Heart right ventricle (tissue), 16 donors: ENCODE measurements around the gene CSKMT. TPM values are rescaled to one million over a fixed set of nuclear protein-coding genes. Genes with fewer than 3 reads are reported as not detected.

Experiments used
- ATAC-seq, 8 donors: fragments of 200-7000 bp; cut with Tn5 transposase; one replicate each; pipeline ENCODE4 v1.9.1; 2020; ENCODE audit warnings: mild to moderate bottlenecking in 8 of 8, moderate library complexity in 8 of 8, moderate number of reproducible peaks in 1 of 8
- DNase-seq, 2 donors: peaks; one replicate each; pipeline ENCODE4 v3.0.0-alpha.2; 2020
- H3K27ac ChIP-seq, 10 donors: fragments of 200-600 bp; sonication (generic) in 2 of 10; one replicate each; pipeline versions ENCODE4 v1.5.0 to v1.8.0; 2020 to 2022; ENCODE audit warnings: mild to moderate bottlenecking in 3 of 10
- H3K27me3 ChIP-seq, 7 donors: fragments of 200-600 bp; one replicate each; pipeline ENCODE4 v1.8.0; 2021 to 2022; ENCODE audit warnings: mild to moderate bottlenecking in 2 of 7
- H3K36me3 ChIP-seq, 9 donors: fragments of 200-600 bp; sonication (generic) in 1 of 9; one replicate each; pipeline versions ENCODE4 v1.5.0 to v1.8.0; 2020 to 2022; ENCODE audit warnings: mild to moderate bottlenecking in 2 of 9
- H3K4me1 ChIP-seq, 9 donors: fragments of 200-600 bp; sonication (generic) in 1 of 9; one replicate each; pipeline versions ENCODE4 v1.5.0 to v1.8.0; 2020 to 2022; ENCODE audit warnings: mild to moderate bottlenecking in 4 of 9
- H3K4me3 ChIP-seq, 10 donors: fragments of 200-600 bp; sonication (generic) in 2 of 10; one replicate each; pipeline versions ENCODE4 v1.5.0 to v1.8.0; 2020 to 2022; ENCODE audit warnings: mild to moderate bottlenecking in 7 of 10, moderate library complexity in 2 of 10
- H3K9me3 ChIP-seq, 11 donors: fragments of 200-600 bp in 10 of 11; sonication (generic) in 2 of 11; one replicate each; pipeline versions ENCODE4 v1.5.0 to v1.8.0; 2013 to 2022; ENCODE audit warnings: mild to moderate bottlenecking in 2 of 11, control low read depth in 1 of 11, moderate library complexity in 1 of 11
- CTCF ChIP-seq, 9 donors: fragments of 200-600 bp; sonication (generic) in 2 of 9; IDR thresholded peaks; one replicate each; pipeline versions ENCODE4 v1.5.0 to v1.8.0; 2021 to 2022; ENCODE audit warnings: antibody characterized with exemption in 9 of 9, mild to moderate bottlenecking in 5 of 9, moderate library complexity in 1 of 9
- WGBS, 2 donors: extraction: QIAGEN DNeasy Blood & Tissue Kit; methylation state at CpG; one replicate each; pipeline ENCODE4 v1.1.7; 2013; ENCODE audit warnings: inconsistent platforms in 1 of 2; 5-methylcytosine and 5-hydroxymethylcytosine counted together
- intact Hi-C, 10 donors: fragments of 100-400 bp; cut with DNase I; formaldehyde crosslinking; loops; one replicate each; pipeline versions ENCODE4 v1.11.1 to v1.14.2; 2022
- polyA plus RNA-seq, 2 donors: library from polyadenylated mRNA; stranded (reverse); fragments of 200-250 nt; gene quantifications; one replicate each; pipeline ENCODE4 v1.2.3, GENCODE V29; 2013
- total RNA-seq, 10 donors: library from RNA; stranded (reverse); fragmentation: NEBNext Ultra II Directional in 3 of 10; extraction: Animal tissue kit (Norgen Biotek cat#: 25700) in 3 of 10; gene quantifications; one replicate each; pipeline versions ENCODE4 v1.2.1 to v1.2.4, GENCODE V29; 2021 to 2023
- donor health status: Arrhythmogenic right ventricular cardiomyopathy.
- donor health status: ischemic (EF 13 %, LVEDD 7.1; RV severe dilation, severe dysfunction).
- donor health status: healthy with polysubstance abuse.
- donor health status: DM: no; HTN: yes; CAD: no.
- donor health status: DM: no; HTN: no; CAD: no.
- donor health status: ischemic (EF 25% LVEDD 6.9; RV normal size, moderate dysfunction).
- donor health status: ischemic (EF 25% LVEDD 5.7; RV mildly dilated, moderate dysfunction).
- donor health status: healthy.
- donor health status: DM: yes; HTN: yes; CAD: no.
- donor health status: Ischemic cardiomyopathy.
- donor health status: ischemic (EF 35%, LVEDD 5.7; RV mildly dilated, moderate dysfunction).
- donor health status: nonischemic (EF 11% LVEDD 7.7; RV severe dilation, severe dysfunction).
- donor health status: DM: yes; HTN: yes; CAD: no.
- donor health status: PGD.
- donor health status: ischemic (EF 29% LVEDD 5.4; RV normal size, mild dysfunction).
- donor health status: nonischemic (EF 23%, LVEDD 6.1; RV moderate dilation, normal function).

CSKMT gene
- total and polyA plus RNA-seq, 12 donors = 2.4 to 15.7 (median 4.6) TPM

DNA sequence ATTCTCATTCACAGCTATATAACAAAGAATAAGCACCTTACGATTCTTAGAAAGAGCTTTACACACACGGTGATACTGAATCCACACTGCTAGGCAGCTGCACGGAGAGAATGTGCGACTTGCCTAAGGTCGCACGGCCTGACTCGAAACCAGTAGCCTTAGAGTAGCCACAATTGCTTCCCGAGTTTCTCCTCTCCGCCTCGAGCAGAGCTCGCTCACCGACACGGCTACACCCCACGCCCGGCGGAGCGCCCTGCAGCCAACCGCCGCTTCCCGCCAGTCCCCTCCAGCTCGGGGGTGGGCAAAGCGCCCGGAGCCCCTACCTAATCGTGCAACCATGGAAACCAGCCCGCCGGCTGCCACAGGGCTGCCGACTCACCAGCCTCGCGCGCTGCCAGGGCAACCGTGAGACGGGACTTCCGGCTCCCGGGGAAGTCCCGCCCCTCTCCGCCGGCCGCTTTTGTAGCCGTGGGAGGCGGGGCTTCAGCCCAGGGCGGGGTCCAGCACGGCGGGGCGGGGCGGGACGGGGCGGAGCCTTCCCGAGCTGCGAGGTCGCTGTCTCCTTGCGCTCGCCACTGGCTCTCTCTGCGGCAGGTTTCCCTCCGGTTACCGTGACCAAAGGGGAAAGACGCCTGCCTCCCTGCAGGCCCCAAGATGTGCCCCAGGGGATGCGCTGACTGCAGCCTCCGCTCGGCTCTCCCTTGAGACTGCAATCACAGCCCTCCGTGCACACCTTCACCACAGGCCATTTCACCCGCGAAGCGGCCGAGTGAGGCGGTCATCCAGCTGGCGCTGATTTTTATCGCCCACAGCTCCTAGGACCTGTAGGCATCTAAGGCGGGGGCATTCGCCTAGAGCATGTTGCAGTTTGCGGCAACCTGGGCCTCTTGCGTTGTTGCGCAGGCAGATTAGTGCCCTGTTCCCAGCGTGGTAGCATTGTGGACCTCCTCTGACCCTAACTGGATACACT is 41.1 kb downstream of the CSKMT start:
- peak; percentile 93 to 96 for DNase-seq
- Histone ChIP-seq H3K4me3 (peak overlapping the region; percentile 42 to 90 (median 72)), H3K36me3 (peaks cover 0 to 25% (median 7%) of the 10 kb centered on the region in 9 donors), H3K4me1 (peaks cover 23 to 61% (median 40%) of the 10 kb centered on the region in 9 donors), H3K27ac (peak overlapping the region; percentile 63 to 91 (median 81)), H3K9me3 (no peaks in the 10 kb centered on the region), H3K27me3 (no peaks in the 10 kb centered on the region)
- ATAC-seq = peak; percentile 85 to 90 (median 88)
- no peak for TF ChIP-seq CTCF (IDR thresholded peaks at IDR 0.05)
- 3 to 4% methylated on average over 70 to 73 of the region's 73 CpGs for WGBS, 2 donors
- intact Hi-C loops = loop anchor here in 3 of 10 donors (5.0 kb wide), 3 partner anchors 34 to 136 kb away; partner anchors contain the start of genes LBHD1 (in 2 of the 3), UQCC3 (in 2 of the 3), C11orf98 (in 1 of the 3) and CSKMT (in 1 of the 3)

DNA sequence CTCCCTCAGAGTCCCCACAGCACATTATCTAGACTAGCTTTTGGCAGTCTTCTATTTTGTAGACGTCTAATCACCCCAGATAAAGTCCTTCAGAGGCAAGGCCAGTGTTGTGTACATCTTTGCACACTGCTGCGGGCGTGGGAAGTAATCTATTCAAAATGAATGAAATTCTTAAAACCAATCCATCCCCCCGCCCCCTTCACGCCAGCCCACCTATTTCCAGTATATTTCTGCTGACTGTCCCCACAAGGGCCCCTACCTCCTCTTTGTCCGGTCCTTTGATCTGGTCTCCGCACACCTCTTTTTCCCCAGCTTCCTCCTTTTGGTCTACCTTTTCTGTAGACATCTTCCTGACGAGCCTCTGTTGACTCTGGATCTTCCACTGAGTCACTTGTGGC is 41.7 kb downstream of the CSKMT start:
- no peak for TF ChIP-seq CTCF (IDR thresholded peaks at IDR 0.05)
- peaks cover 0 to 26% (median 0%) of the 10 kb centered on the region in 9 donors for H3K36me3 ChIP-seq
- ATAC-seq (no peak), DNase-seq (no peak)
- peak overlapping the region; percentile 42 to 90 (median 72) for H3K4me3 ChIP-seq
- peak overlapping the region; percentile 63 to 91 (median 81) for H3K27ac ChIP-seq
- WGBS, 2 donors = 76 to 81% methylated on average over 8 of the region's 8 CpGs
- peaks cover 23 to 61% (median 40%) of the 10 kb centered on the region in 9 donors for H3K4me1 ChIP-seq
- no peaks in the 10 kb centered on the region for H3K27me3 ChIP-seq
- no peaks in the 10 kb centered on the region for H3K9me3 ChIP-seq
- intact Hi-C loops = loop anchor here in 3 of 10 donors (5.0 kb wide), 3 partner anchors 35 to 135 kb away; partner anchors contain the start of genes LBHD1 (in 2 of the 3), UQCC3 (in 2 of the 3), C11orf98 (in 1 of the 3) and CSKMT (in 1 of the 3)

DNA sequence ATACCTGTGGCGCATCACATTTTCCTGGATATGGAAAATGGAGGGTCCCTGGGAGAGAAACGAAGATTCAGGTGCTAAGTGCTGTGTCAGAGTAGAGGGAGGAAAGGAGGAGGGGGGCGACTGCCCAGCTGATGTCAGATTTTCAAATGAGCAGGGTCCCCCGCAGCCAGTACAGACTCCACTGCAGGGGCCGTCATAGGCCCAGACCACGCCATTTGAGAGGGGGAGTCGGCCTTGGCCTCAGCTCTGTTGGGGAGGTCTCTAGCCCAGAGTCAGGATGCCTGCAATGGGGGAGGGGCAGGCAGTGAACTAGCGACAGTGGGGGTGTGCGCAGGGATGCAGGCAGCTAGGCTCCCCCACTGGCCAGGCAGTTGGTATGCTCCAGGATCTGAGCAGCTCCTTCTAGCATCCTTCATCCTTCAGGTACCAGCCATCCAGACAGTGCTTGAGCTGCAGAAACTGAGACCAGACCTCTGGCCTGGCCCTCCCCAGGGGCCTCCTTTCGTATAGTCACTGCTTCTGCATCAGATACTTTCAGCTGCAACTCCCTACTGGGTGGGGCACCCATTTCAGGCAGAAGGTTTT is 42.3 kb downstream of the CSKMT start, which contains the start of the genes BSCL2 and GNG3:
TSS of gene BSCL2 (minus strand) at position 148 of the 585 bp plus-strand sequence. CDS start 229 bp downstream, outside the sequence.
TSS of gene GNG3 (plus strand) at position 400 of the 585 bp plus-strand sequence. CDS start 620 bp downstream, outside the sequence.
- Histone ChIP-seq H3K36me3 (peaks cover 0 to 26% (median 3%) of the 10 kb centered on the region in 9 donors), H3K9me3 (no peaks in the 10 kb centered on the region), H3K4me1 (peaks cover 23 to 64% (median 40%) of the 10 kb centered on the region in 9 donors), H3K27ac (peak within 1 kb of the TSS; percentile 63 to 100 (median 96)), H3K4me3 (peak within 1 kb of the TSS; percentile 42 to 90 (median 72)), H3K27me3 (no peaks in the 10 kb centered on the region)
- intact Hi-C loops = loop anchor here in 3 of 10 donors (5.0 kb wide), 3 partner anchors 35 to 135 kb away; partner anchors contain the start of genes LBHD1 (in 2 of the 3), UQCC3 (in 2 of the 3), C11orf98 (in 1 of the 3) and CSKMT (in 1 of the 3)
- no peak for DNase-seq
- no peak for TF ChIP-seq CTCF (IDR thresholded peaks at IDR 0.05)
- WGBS, 2 donors = 70 to 83% methylated on average over 10 of the region's 10 CpGs
- no peak for ATAC-seq
